Breast epithelium (tissue), 4 donors: ENCODE results near the gene QRICH2. TPM values are rescaled to one million over a fixed set of nuclear protein-coding genes. Genes with fewer than 3 reads are reported as not detected.
"Not testable (repeated sequence)": the region's sequence is repeated elsewhere in the genome, so short reads cannot be mapped to it uniquely, and the experiment has no call there.

Experiments
- DNase-seq, 2 donors: peaks; one replicate each; pipeline ENCODE4 v3.0.0-alpha.2; 2019; ENCODE audit warnings: low spot score in 2 of 2
- H3K27ac ChIP-seq, 2 donors: fragments of 200-600 bp; sonication (generic) in 1 of 2; one replicate each; pipeline ENCODE4 v1.5.1; 2016 to 2019; ENCODE audit warnings: mild to moderate bottlenecking in 1 of 2
- H3K27me3 ChIP-seq, 2 donors: fragments of 200-600 bp; sonication (generic) in 1 of 2; one replicate each; pipeline versions ENCODE4 v1.5.1 to v1.6.0; 2017 to 2019; ENCODE audit warnings: control low read depth in 1 of 2, mild to moderate bottlenecking in 1 of 2
- H3K36me3 ChIP-seq: fragments of 200-600 bp; one replicate; pipeline ENCODE4 v1.5.1; 2019
- H3K4me1 ChIP-seq, 2 donors: fragments of 200-600 bp; sonication (generic); one replicate each; pipeline ENCODE4 v1.5.1; 2016 to 2019; ENCODE audit warnings: control low read depth in 1 of 2
- H3K4me3 ChIP-seq, 3 donors: fragments of 200-600 bp; sonication (generic); 1 replicate in 2 of 3; 2 replicates in 1 of 3; pipeline ENCODE4 v1.5.1; 2016 to 2019; ENCODE audit warnings: mild to moderate bottlenecking in 3 of 3, moderate library complexity in 2 of 3
- H3K9me3 ChIP-seq, 2 donors: fragments of 200-600 bp; sonication (generic) in 1 of 2; one replicate each; pipeline ENCODE4 v1.5.1; 2016 to 2019; ENCODE audit warnings: control low read depth in 1 of 2
- POLR2A ChIP-seq: fragments of 450-650 bp; IDR thresholded peaks from one replicate; pipeline ENCODE4 v1.6.1; 2016; ENCODE audit warnings: antibody characterized with exemption, mild to moderate bottlenecking, moderate library complexity
- POLR2AphosphoS5 ChIP-seq, 3 donors: sonication (generic); formaldehyde crosslinking; IDR thresholded peaks; one replicate each; pipeline ENCODE4 v1.6.1; 2017; ENCODE audit warnings: antibody characterized with exemption in 3 of 3
- intact Hi-C: fragments of 100-400 bp; cut with DNase I; formaldehyde crosslinking; loops from one replicate; pipeline ENCODE4 v1.15.1; 2023; ENCODE audit warnings: low total_unique reads
- total RNA-seq, 3 donors: library from RNA; depleted of rRNA; stranded (reverse); fragments of >200 nt; gene quantifications; one replicate each; pipeline ENCODE4 v1.1.0, GENCODE V29; 2016
- TF ChIP-seq, protein P1 (sequence below), 3 donors: fragments of 450-650 bp; IDR thresholded peaks; one replicate each; pipeline ENCODE4 v1.5.1; 2016 to 2017; ENCODE audit warnings: antibody characterized with exemption in 3 of 3, mild to moderate bottlenecking in 3 of 3, moderate library complexity in 3 of 3

The QRICH2 gene
- total RNA-seq, 3 donors from 2014 or later = 3.0 to 4.3 (median 3.8) TPM

DNA sequence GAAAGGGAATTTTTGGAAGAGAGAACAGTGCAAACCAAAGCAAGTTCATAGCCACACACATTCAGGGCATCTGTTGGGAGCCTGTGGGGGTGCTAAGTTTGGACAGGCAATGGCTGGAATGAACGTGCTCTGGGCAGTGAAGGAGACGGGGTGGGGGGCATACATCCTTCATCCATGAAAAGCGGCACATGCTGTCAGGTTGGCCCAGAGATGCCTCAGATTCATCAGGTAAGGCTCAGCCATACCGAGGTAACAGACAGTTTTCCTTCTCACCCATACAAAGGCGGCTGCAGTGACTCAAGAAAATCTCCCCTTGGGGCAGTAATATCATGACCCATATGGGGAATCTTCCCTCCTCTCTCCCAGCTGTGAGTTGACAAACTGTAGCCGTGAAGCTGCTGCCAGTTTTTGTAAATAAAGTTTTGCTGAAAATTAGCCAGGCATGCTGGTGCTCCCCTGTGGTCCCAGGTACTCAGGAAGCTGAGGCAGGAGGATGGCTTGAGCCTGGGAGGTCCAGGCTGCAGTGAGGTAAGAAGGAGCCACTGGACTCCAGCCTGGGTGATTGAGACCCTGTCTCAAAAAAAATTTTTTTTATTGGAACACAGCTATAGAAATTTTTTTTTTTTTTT lies 52.2 kb downstream of the QRICH2 start:
- no peak overlapping the region for H3K4me3 ChIP-seq
- DNase-seq = no peak
- H3K27ac ChIP-seq = no peak overlapping the region
- intact Hi-C loops = no loop called here
- no peaks in the 10 kb centered on the region for H3K27me3 ChIP-seq
- no peaks in the 10 kb centered on the region for H3K9me3 ChIP-seq
- peaks cover 0 to 3% of the 10 kb centered on the region in 2 donors for H3K4me1 ChIP-seq
- no peaks in the 10 kb centered on the region for H3K36me3 ChIP-seq
- TF ChIP-seq, protein P1, sequence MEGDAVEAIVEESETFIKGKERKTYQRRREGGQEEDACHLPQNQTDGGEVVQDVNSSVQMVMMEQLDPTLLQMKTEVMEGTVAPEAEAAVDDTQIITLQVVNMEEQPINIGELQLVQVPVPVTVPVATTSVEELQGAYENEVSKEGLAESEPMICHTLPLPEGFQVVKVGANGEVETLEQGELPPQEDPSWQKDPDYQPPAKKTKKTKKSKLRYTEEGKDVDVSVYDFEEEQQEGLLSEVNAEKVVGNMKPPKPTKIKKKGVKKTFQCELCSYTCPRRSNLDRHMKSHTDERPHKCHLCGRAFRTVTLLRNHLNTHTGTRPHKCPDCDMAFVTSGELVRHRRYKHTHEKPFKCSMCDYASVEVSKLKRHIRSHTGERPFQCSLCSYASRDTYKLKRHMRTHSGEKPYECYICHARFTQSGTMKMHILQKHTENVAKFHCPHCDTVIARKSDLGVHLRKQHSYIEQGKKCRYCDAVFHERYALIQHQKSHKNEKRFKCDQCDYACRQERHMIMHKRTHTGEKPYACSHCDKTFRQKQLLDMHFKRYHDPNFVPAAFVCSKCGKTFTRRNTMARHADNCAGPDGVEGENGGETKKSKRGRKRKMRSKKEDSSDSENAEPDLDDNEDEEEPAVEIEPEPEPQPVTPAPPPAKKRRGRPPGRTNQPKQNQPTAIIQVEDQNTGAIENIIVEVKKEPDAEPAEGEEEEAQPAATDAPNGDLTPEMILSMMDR (IDR thresholded peaks at IDR 0.05) = no peak
- TF ChIP-seq POLR2A (no peak), POLR2AphosphoS5 (IDR thresholded peaks at IDR 0.05) (no peak)

DNA sequence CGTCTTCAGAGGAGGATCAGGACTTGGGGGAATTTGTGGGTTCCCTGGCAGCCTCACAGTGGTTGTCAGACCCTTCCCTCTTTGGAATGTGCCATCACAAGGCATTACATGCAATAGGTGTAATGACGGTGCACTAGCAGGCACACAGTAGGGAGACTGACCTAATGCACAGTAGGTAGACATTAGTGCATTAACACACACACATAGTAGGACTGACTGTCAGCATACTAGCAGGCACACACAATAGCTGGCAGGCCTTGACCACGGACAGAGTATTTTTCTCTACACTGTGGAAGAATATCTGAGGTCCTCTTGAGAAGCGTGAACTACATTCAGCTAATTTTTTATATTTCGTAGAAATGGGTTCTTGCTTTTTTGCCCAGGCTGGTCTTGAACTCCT lies 53.8 kb downstream of the QRICH2 start:
- Histone ChIP-seq H3K9me3 (no peaks in the 10 kb centered on the region), H3K4me3 (no peak overlapping the region), H3K36me3 (no peaks in the 10 kb centered on the region), H3K27ac (no peak overlapping the region), H3K4me1 (peaks cover 0 to 3% of the 10 kb centered on the region in 2 donors), H3K27me3 (no peaks in the 10 kb centered on the region)
- TF ChIP-seq, protein P1 (IDR thresholded peaks at IDR 0.05) = no peak
- no peak for TF ChIP-seq POLR2AphosphoS5 (IDR thresholded peaks at IDR 0.05)
- no peak for TF ChIP-seq POLR2A
- intact Hi-C loops = no loop called here
- peak in 1 of 2 donors; percentile 24 for DNase-seq

DNA sequence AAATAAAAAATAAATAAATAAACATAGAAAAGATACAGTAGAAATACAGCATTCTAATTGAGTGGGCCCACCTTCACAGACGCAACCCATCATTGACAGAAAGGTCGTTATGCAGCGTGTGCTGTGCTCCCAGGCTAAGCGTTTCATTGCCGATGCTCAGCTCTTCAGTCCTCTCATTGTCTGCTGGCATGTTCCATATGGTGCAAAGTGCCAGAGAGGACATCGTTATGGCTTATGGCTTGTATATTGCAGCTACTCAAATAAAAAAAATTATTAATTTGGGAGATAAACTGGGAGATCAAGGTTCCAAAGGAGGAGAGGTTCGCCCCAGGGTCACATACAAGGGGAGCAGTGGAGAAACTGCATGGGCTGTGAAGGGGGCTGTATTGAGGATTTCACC lies 54.2 kb downstream of the QRICH2 start:
- no peak overlapping the region for H3K27ac ChIP-seq
- DNase-seq = no peak
- intact Hi-C loops = no loop called here
- no peaks in the 10 kb centered on the region for H3K27me3 ChIP-seq
- no peaks in the 10 kb centered on the region for H3K36me3 ChIP-seq
- no peaks in the 10 kb centered on the region for H3K9me3 ChIP-seq
- TF ChIP-seq POLR2A (no peak), POLR2AphosphoS5 (IDR thresholded peaks at IDR 0.05) (no peak)
- TF ChIP-seq, protein P1 (IDR thresholded peaks at IDR 0.05) = no peak
- H3K4me1 ChIP-seq = peaks cover 0 to 3% of the 10 kb centered on the region in 2 donors
- H3K4me3 ChIP-seq = no peak overlapping the region

DNA sequence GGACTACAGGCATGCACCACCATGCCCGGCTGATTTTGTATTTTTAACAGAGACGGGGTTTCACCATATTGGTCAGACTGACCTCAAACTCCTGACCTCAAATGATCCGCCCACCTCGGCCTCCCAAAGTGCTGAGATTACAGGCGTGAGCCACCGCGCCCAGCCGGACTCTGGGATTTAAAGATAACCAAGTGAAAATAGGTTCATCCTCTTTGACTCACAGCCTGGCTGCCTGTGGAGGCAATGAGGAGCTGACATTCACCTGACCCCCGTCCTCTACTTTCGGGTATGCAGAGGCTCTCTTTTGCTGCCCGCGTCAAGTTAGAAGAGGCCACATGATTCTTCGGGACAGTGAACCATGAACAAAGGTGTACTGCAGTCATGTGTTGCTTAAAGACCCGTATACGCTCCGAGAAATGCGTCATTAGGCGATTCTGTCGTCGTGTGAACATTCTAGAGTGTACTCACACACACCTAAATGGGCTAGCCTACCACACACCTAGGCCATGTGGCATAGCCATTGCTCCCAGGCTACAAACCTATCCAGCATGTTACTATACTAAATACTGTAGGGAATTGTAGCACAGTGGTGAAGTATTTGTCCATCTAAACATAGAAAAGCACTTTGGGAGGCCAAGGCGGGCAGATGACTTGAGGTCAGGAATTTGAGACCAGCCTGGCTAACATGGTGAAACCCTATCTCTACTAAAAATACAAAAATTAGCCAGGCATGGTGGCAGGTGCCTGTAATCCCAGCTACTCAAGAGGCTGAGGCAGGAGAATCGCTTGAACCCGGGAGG lies 54.9 kb downstream of the QRICH2 start:
- DNase-seq, H3K4me3 ChIP-seq, H3K36me3 ChIP-seq, intact Hi-C loops, H3K9me3 ChIP-seq, H3K27me3 ChIP-seq, H3K4me1 ChIP-seq: not testable (repeated sequence)
- H3K27ac ChIP-seq = peak overlapping the region; percentile 78 to 89

DNA sequence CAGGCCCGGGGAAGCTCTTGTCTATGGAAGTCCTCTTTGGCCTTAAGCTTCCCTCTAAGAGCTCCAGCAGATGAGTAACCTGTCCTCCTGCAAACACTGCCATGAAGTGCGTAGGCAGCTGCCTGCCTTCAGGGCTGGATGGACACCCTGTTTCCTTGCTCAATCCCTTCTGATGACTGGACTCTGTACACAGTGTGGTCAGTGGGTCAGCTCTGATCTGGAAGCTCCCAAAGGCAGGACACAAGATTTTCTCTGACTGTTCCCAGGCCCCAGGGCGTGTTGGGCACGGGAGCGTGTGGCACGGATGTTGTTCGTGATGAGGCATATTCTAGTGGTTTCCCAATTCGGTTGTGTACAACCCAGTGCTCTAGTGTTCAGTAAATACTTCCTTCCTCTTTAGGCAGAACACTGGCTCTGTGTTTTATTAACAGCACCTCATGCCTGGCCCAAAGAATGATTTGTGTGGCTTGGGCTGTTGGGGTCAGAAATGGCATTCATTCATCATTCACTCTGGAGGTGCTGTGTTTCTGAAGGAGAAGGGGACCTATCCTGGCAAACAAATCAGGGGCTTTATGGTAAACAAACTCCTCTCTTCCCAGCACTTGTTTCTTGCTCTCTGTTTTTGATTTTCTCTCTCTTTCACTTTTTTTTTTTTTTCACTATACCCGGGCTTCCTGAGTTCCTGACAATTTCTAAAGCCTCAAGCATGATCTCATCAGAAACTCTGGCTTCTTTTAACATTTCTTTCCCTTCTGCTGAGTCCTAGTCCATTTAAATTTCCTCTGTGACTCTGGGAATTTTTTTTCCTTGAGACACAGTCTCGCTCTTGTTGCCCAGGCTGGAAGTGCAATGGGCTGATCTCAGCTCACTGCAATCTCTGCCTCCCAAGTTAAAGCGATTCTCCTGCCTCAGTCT lies 55.8 kb downstream of the QRICH2 start:
- TF ChIP-seq POLR2AphosphoS5 (IDR thresholded peaks at IDR 0.05) (peak; percentile 73 to 85 (median 79)), POLR2A (no peak)
- no peaks in the 10 kb centered on the region for H3K27me3 ChIP-seq

More for the DNA sequence above, 55.8 kb downstream of the QRICH2 start:
- intact Hi-C loops = no loop called here
- peak; percentile 79 to 82 for DNase-seq
- peak overlapping the region; percentile 78 to 89 for H3K27ac ChIP-seq
- peaks cover 0 to 3% of the 10 kb centered on the region in 2 donors for H3K4me1 ChIP-seq
- no peaks in the 10 kb centered on the region for H3K36me3 ChIP-seq
- no peaks in the 10 kb centered on the region for H3K9me3 ChIP-seq
- H3K4me3 ChIP-seq = peak overlapping the region in 1 of 3 donors; percentile 23
